Measurements from ENCODE around the gene LDHB. TPM values are rescaled to one million over a fixed set of nuclear protein-coding genes. Genes with fewer than 3 reads are reported as not detected.

LDHB gene
- total and polyA plus RNA-seq, 4 experiments from 2014 or later = 1,100 to 2,555 (median 1,593) TPM

DNA sequence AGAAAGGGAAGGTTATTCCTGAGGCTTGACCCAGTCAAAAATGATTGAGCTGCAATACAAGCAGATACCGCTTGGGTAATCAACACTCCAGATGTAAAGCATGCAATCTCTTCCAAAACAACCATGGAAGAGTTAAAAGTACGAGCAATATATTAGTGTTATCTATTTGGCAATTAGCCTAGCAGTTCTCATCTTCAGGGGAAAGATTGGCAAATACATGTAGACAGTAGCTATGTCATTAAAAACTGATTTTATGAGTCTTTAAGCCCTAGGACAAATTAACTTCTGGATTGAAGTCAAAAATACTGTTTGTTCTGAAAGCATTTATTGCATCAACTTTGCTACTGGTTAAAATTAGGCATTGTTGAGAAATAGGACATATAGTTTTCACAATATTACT lies 43.7 kb downstream of the LDHB start:
- Histone ChIP-seq H3K4me1 (ENCODE audit: insufficient read depth, low read length) (peaks cover 58% of the 10 kb centered on the region), H3K27me3 (ENCODE audit: insufficient read depth, low read length) (no peaks in the 10 kb centered on the region), H3K27ac (ENCODE audit: low read depth, low read length) (peak overlapping the region; percentile 1), H3K36me3 (ENCODE audit: insufficient read depth, low read length) (no peaks in the 10 kb centered on the region), H3K9me3 (ENCODE audit: control insufficient read depth in 1 of 2, low read length in 2 of 2) (no peaks in the 10 kb centered on the region), H3K4me3 (ENCODE audit: low read length in 2 of 2) (peak overlapping the region in 1 of 2 donors; percentile 18)
- no peaks in the 10 kb centered on the region for H3K27me3 Mint-ChIP-seq
- H3K27ac Mint-ChIP-seq = peak overlapping the region in 6 of 7 donors; percentile 65 to 89 (median 86)
- peak overlapping the region in 6 of 8 donors; percentile 0 to 79 (median 42) for H3K4me3 Mint-ChIP-seq
- ChIA-PET CTCF (ENCODE audit: partially characterized antibody) (interaction anchor here (0.8 to 7.2 kb wide), 6 partner anchors 38 to 84 kb away, joined by 3 to 200 read pairs (median 3); partner anchors contain the start of gene LDHB), POLR2A (ENCODE audit: partially characterized antibody) (interaction anchor here (1.2 to 2.1 kb wide), 5 partner anchors 20 to 65 kb away, joined by 3 to 21 read pairs (median 8); partner anchors contain the start of gene LDHB)
- peaks cover 12 to 13% of the 10 kb centered on the region in 2 donors for H3K36me3 Mint-ChIP-seq
- peaks cover 41 to 64% (median 53%) of the 10 kb centered on the region in 4 donors for H3K4me1 Mint-ChIP-seq
- intact Hi-C loops (cut with micrococcal nuclease) = loop anchor here (1.0 to 5.0 kb wide), 3 partner anchors 17 to 112 kb away; partner anchors contain the start of genes GOLT1B, LDHB and RECQL
- no peak for DNase-seq
- peaks cover 0 to 10% (median 1%) of the 10 kb centered on the region in 8 donors for H3K9me3 Mint-ChIP-seq

DNA sequence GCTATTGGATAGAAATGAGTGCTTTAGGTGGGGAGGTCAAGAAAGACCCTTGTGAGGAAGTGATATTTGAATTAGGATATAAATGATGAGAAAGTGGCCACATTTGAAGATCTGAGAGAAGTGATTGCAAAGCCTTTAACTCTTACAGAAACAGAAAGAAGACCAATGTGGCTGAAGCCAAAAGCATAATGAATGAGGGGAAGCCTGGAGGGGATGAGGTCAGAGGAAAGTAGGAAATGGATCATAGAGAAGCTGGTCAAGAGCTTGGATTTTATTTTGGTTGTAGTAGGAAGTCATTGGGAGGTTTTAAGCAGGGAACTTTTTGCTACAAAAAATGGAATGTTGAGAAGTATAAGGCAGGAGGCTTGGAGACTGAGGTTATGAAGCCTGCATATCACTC lies 49.4 kb downstream of the LDHB start:
- Histone ChIP-seq H3K36me3 (ENCODE audit: insufficient read depth, low read length) (no peaks in the 10 kb centered on the region), H3K27ac (ENCODE audit: low read depth, low read length) (no peak overlapping the region), H3K27me3 (ENCODE audit: insufficient read depth, low read length) (no peaks in the 10 kb centered on the region), H3K4me1 (ENCODE audit: insufficient read depth, low read length) (peaks cover 15% of the 10 kb centered on the region), H3K9me3 (ENCODE audit: control insufficient read depth in 1 of 2, low read length in 2 of 2) (no peaks in the 10 kb centered on the region), H3K4me3 (ENCODE audit: low read length in 2 of 2) (no peak overlapping the region)
- no peak for DNase-seq
- H3K27me3 Mint-ChIP-seq = no peaks in the 10 kb centered on the region
- peaks cover 0 to 2% (median 0%) of the 10 kb centered on the region in 8 donors for H3K9me3 Mint-ChIP-seq
- CTCF ChIA-PET (ENCODE audit: partially characterized antibody) = interaction anchor here (0.7 to 7.2 kb wide), 10 partner anchors 35 to 410 kb away, joined by 3 to 200 read pairs (median 4); partner anchors contain the start of gene LDHB
- peaks cover 4 to 12% (median 9%) of the 10 kb centered on the region in 4 donors for H3K4me1 Mint-ChIP-seq
- H3K27ac Mint-ChIP-seq = no peak overlapping the region
- intact Hi-C loops (cut with micrococcal nuclease) = no loop called here
- no peak overlapping the region for H3K4me3 Mint-ChIP-seq
- POLR2A ChIA-PET (ENCODE audit: partially characterized antibody) = interaction anchor here (1.1 to 2.2 kb wide), 4 partner anchors 49 to 80 kb away, joined by 3 to 12 read pairs (median 4); partner anchors contain the start of gene LDHB
- H3K36me3 Mint-ChIP-seq = peaks cover 0 to 3% of the 10 kb centered on the region in 2 donors

DNA sequence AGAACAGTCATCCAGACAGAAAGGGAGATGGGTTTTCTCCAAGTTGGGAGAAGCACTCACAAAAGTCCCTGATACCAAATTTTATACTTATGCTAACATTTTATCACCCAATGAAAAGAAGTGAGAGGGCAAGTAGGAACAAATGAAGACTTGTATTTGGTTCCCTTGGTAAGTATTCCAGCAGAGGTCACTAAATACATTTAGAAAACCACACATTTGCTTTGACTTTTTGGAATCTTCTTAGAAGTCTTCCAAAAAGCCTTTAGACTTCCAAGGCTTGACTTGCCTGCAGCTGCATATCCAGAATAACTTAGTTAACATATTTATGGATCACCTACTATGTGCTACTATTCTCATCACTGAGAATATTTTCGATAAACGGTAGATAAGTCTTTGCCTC lies 49.9 kb downstream of the LDHB start:
- Histone ChIP-seq H3K27me3 (ENCODE audit: insufficient read depth, low read length) (no peaks in the 10 kb centered on the region), H3K27ac (ENCODE audit: low read depth, low read length) (no peak overlapping the region), H3K36me3 (ENCODE audit: insufficient read depth, low read length) (no peaks in the 10 kb centered on the region), H3K4me3 (ENCODE audit: low read length in 2 of 2) (no peak overlapping the region), H3K4me1 (ENCODE audit: insufficient read depth, low read length) (peaks cover 10% of the 10 kb centered on the region), H3K9me3 (ENCODE audit: control insufficient read depth in 1 of 2, low read length in 2 of 2) (no peaks in the 10 kb centered on the region)
- ChIA-PET CTCF (ENCODE audit: partially characterized antibody) (interaction anchor here (0.7 to 7.2 kb wide), 8 partner anchors 50 to 411 kb away, joined by 3 to 200 read pairs (median 4); partner anchors contain the start of gene LDHB), POLR2A (ENCODE audit: partially characterized antibody) (interaction anchor here (1.1 to 2.2 kb wide), 4 partner anchors 50 to 80 kb away, joined by 3 to 12 read pairs (median 4); partner anchors contain the start of gene LDHB)
- no peaks in the 10 kb centered on the region for H3K36me3 Mint-ChIP-seq
- intact Hi-C loops (cut with micrococcal nuclease) = loop anchor here (1.0 kb wide), 2 partner anchors 73 to 412 kb away; no protein-coding TSS in a partner anchor
- peaks cover 0 to 7% (median 5%) of the 10 kb centered on the region in 4 donors for H3K4me1 Mint-ChIP-seq
- H3K9me3 Mint-ChIP-seq = no peaks in the 10 kb centered on the region
- H3K27ac Mint-ChIP-seq = no peak overlapping the region
- H3K4me3 Mint-ChIP-seq = no peak overlapping the region
- peak in 4 of 5 donors; percentile 34 to 40 (median 36) for DNase-seq
- H3K27me3 Mint-ChIP-seq = no peaks in the 10 kb centered on the region

DNA sequence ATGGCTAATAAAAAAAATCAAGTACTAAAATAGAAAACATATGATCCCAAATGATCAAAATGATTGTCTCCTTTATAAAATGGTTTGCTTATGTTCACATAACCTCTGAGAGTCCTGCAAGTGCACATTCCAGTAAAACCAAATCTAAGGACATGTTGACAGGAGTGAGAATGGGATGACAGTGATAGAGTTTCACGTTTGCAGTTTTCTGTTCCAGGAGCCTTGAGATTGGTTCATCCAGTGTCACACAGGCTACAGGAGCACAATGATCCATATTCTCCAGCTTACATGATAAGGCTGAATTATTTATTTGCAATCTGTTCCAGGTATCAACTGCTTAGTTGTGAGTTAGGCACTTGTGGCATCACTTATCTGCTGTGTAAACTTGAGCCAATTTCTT lies 51.5 kb downstream of the LDHB start:
- Mint-ChIP-seq H3K27ac (no peak overlapping the region), H3K4me1 (no peaks in the 10 kb centered on the region), H3K36me3 (no peaks in the 10 kb centered on the region), H3K9me3 (no peaks in the 10 kb centered on the region), H3K27me3 (no peaks in the 10 kb centered on the region), H3K4me3 (no peak overlapping the region)
- H3K4me1 ChIP-seq (ENCODE audit: insufficient read depth, low read length) = peaks cover 7% of the 10 kb centered on the region
- H3K27me3 ChIP-seq (ENCODE audit: insufficient read depth, low read length) = no peaks in the 10 kb centered on the region
- no peaks in the 10 kb centered on the region for H3K36me3 ChIP-seq (ENCODE audit: insufficient read depth, low read length)
- CTCF ChIA-PET (ENCODE audit: partially characterized antibody) = interaction anchor here (3.0 kb wide), 1 partner anchor 75 kb away, joined by 37 read pairs; no protein-coding TSS in a partner anchor
- H3K27ac ChIP-seq (ENCODE audit: low read depth, low read length) = no peak overlapping the region
- no peak for DNase-seq
- no peaks in the 10 kb centered on the region for H3K9me3 ChIP-seq (ENCODE audit: control insufficient read depth in 1 of 2, low read length in 2 of 2)
- no peak overlapping the region for H3K4me3 ChIP-seq (ENCODE audit: low read length in 2 of 2)
- intact Hi-C loops (cut with micrococcal nuclease) = no loop called here
- POLR2A ChIA-PET (ENCODE audit: partially characterized antibody) = interaction anchor here (1.5 kb wide), 1 partner anchor 51 kb away, joined by 4 read pairs; the partner anchor contains the start of gene LDHB

DNA sequence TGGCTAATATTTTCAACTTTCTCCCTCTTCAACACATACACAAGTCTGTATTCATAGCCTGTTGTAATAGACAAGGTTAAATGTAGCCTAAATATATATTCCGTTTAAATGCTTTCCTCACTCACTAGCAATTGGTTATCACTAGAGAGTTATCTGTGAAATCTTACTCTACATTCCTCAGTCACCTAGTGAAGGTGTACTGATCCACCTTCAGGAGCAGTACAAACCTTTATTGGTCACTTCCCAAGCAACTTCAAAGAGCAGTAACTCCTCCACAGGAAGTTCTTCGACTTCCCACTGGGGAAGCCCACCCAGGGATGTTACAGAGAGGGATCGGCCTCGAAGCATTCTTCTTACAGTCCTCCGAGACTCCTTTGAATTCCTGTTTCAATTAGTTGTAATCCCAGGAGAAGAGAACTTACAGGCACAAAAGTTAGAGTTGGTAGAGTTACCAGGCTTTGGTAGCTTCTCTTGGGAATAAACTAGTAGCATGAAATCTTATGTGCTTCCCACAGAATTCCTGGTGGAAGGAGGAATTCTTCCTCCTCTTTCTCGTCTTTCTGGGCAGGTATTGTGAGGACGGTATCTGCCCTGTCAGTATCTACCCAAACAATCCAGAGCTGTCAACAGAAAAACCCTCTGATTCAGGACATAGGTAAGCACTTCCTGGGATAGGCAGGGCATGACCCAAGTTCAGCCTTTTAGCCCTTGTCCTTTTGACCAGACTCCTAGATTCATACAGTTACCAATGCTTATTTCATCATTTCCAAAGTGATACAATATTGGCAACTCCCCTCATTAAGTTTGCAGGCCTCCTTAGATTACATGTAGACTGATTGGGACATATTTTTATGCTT lies 53.2 kb downstream of the LDHB start, which contains the start of gene GYS2:
TSS of gene GYS2 (minus strand) at position 603 of the 857 bp plus-strand sequence. CDS start at position 348, 255 bp downstream.
- Mint-ChIP-seq H3K36me3 (no peaks in the 10 kb centered on the region), H3K27ac (peak within 1 kb of the TSS in 1 of 7 donors; percentile 58), H3K4me1 (no peaks in the 10 kb centered on the region), H3K9me3 (no peaks in the 10 kb centered on the region), H3K4me3 (no peak within 1 kb of the TSS), H3K27me3 (no peaks in the 10 kb centered on the region)
- DNase-seq = no peak
- peaks cover 7% of the 10 kb centered on the region for H3K4me1 ChIP-seq (ENCODE audit: insufficient read depth, low read length)
- ChIA-PET POLR2A (ENCODE audit: partially characterized antibody) (interaction anchor here (1.4 to 1.5 kb wide), 2 partner anchors 53 to 76 kb away, joined by 4 read pairs; partner anchors contain the start of gene LDHB), CTCF (ENCODE audit: partially characterized antibody) (interaction anchor here (1.0 to 3.0 kb wide), 4 partner anchors 69 to 92 kb away, joined by 3 to 37 read pairs (median 6); no protein-coding TSS in a partner anchor)
- no peak within 1 kb of the TSS for H3K27ac ChIP-seq (ENCODE audit: low read depth, low read length)
- H3K9me3 ChIP-seq (ENCODE audit: control insufficient read depth in 1 of 2, low read length in 2 of 2) = no peaks in the 10 kb centered on the region
- H3K4me3 ChIP-seq (ENCODE audit: low read length in 2 of 2) = no peak within 1 kb of the TSS
- intact Hi-C loops (cut with micrococcal nuclease) = no loop called here
- H3K27me3 ChIP-seq (ENCODE audit: insufficient read depth, low read length) = no peaks in the 10 kb centered on the region
- no peaks in the 10 kb centered on the region for H3K36me3 ChIP-seq (ENCODE audit: insufficient read depth, low read length)

DNA sequence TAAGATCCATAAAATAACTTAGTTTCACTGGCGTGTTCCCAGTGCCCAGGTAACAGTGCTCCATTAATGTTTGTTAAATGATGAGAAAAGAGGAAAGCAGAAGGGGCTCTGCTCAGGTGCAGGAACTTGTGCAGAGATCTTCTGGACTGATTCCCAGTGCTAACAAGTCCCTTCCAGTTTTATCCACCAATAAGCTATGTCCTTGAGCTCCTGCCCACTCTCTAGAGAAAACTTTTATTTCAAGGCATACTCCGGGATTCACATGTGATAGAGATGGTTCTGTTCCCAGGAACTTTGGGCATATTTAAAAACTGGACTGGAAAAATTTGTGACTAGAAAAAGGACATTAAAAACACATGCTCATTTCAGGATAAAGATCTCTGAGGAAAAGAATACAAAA lies 54.9 kb downstream of the LDHB start:
- H3K27ac ChIP-seq (ENCODE audit: low read depth, low read length) = no peak overlapping the region
- H3K4me3 ChIP-seq (ENCODE audit: low read length in 2 of 2) = no peak overlapping the region
- Mint-ChIP-seq H3K36me3 (no peaks in the 10 kb centered on the region), H3K27me3 (no peaks in the 10 kb centered on the region), H3K4me3 (no peak overlapping the region), H3K4me1 (no peaks in the 10 kb centered on the region), H3K9me3 (no peaks in the 10 kb centered on the region), H3K27ac (no peak overlapping the region)
- peaks cover 1% of the 10 kb centered on the region for H3K4me1 ChIP-seq (ENCODE audit: insufficient read depth, low read length)
- no peaks in the 10 kb centered on the region for H3K9me3 ChIP-seq (ENCODE audit: control insufficient read depth in 1 of 2, low read length in 2 of 2)
- CTCF ChIA-PET (ENCODE audit: partially characterized antibody) = no interaction called here
- H3K27me3 ChIP-seq (ENCODE audit: insufficient read depth, low read length) = no peaks in the 10 kb centered on the region
- POLR2A ChIA-PET (ENCODE audit: partially characterized antibody) = no interaction called here
- intact Hi-C loops (cut with micrococcal nuclease) = no loop called here
- DNase-seq = no peak
- H3K36me3 ChIP-seq (ENCODE audit: insufficient read depth, low read length) = no peaks in the 10 kb centered on the region

DNA sequence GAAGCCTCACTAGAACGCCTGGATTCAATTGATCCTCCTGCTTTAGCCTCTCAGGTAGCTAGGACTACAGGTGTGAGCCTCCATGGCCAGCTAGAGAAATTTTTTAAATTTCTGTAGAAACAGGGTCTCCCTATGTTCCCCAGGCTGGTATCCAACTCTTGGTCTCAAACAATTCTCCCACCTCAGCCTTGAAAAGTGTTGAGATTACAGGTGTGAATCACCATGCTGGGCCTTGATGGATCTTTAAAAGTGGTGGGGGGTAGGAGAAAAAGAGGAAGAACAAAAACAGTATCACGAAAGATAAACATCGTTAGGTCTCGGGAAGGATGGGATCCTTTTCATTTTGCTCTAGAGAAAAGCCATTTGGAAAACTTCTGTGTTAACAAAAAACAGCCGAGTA lies 57.4 kb downstream of the LDHB start:
- no peak overlapping the region for H3K4me3 ChIP-seq (ENCODE audit: low read length in 2 of 2)
- H3K27ac ChIP-seq (ENCODE audit: low read depth, low read length) = no peak overlapping the region
- Mint-ChIP-seq H3K9me3 (peaks cover 0 to 2% (median 0%) of the 10 kb centered on the region in 8 donors), H3K4me3 (no peak overlapping the region), H3K27ac (no peak overlapping the region), H3K4me1 (no peaks in the 10 kb centered on the region), H3K36me3 (no peaks in the 10 kb centered on the region), H3K27me3 (no peaks in the 10 kb centered on the region)
- H3K9me3 ChIP-seq (ENCODE audit: control insufficient read depth in 1 of 2, low read length in 2 of 2) = no peaks in the 10 kb centered on the region
- H3K36me3 ChIP-seq (ENCODE audit: insufficient read depth, low read length) = no peaks in the 10 kb centered on the region
- ChIA-PET CTCF (ENCODE audit: partially characterized antibody) (interaction anchor here (0.8 kb wide), 2 partner anchors 46 to 81 kb away, joined by 3 to 5 read pairs; no protein-coding TSS in a partner anchor), POLR2A (ENCODE audit: partially characterized antibody) (no interaction called here)
- intact Hi-C loops (cut with micrococcal nuclease) = no loop called here
- H3K4me1 ChIP-seq (ENCODE audit: insufficient read depth, low read length) = no peaks in the 10 kb centered on the region
- no peaks in the 10 kb centered on the region for H3K27me3 ChIP-seq (ENCODE audit: insufficient read depth, low read length)
- DNase-seq = no peak

Measured in CD4-positive, alpha-beta memory T cell (primary cell).